ENCODE data around the gene VWDE. TPM values are rescaled to one million over a fixed set of nuclear protein-coding genes. Genes with fewer than 3 reads are reported as not detected.

Gene VWDE
- total and polyA plus RNA-seq, 10 of the 15 experiments (the other 5 are each of a cell fraction or from before 2014, with no cell fraction given), result 0.74 to 2.1 (median 1.3) TPM

- H3K27ac ChIP-seq (ENCODE audit: control insufficient read depth, insufficient read depth), result no peak overlapping the region
- TF ChIP-seq KAT2A (conservative IDR thresholded peaks at IDR 0.05; ENCODE audit: control insufficient read depth, low read depth, low read length) (no peak), ELK1 (IDR thresholded peaks at IDR 0.05; ENCODE audit: low read depth, low read length) (no peak), RUNX3 (IDR thresholded peaks at IDR 0.05; ENCODE audit: low read length) (peak; percentile 76), NR2F1 (conservative IDR thresholded peaks at IDR 0.05) (peak; percentile 43; the same call in 1 of the 2 replicates), HDGF (IDR thresholded peaks at IDR 0.05) (no peak), SPI1 (IDR thresholded peaks at IDR 0.05; ENCODE audit: borderline replicate concordance, insufficient read depth, low read depth, low read length) (peak; percentile 50; the same call in 1 of the 2 replicates), ZBTB40 (IDR thresholded peaks at IDR 0.05; ENCODE audit: borderline replicate concordance) (no peak), PKNOX1 (IDR thresholded peaks at IDR 0.05) (no peak), STAT1 (conservative IDR thresholded peaks at IDR 0.05) (no peak), JUNB (IDR thresholded peaks at IDR 0.05) (no peak)
- SMC1A ChIA-PET (ENCODE audit: uncharacterized antibody, unreplicated experiment), result no interaction called here
- RAD21 ChIA-PET (ENCODE audit: unreplicated experiment), result no interaction called here
- no peaks in the 10 kb centered on the region for H3K4me1 ChIP-seq (ENCODE audit: control insufficient read depth, insufficient read depth, low read length)
- H3K27me3 ChIP-seq (replicated peaks in 1 of 2; ENCODE audit: control insufficient read depth in 2 of 2, insufficient read depth in 2 of 2, low read length in 1 of 2), result no peaks in the 10 kb centered on the region
- DNase-seq (ENCODE audit: low read depth, low spot score) (no peak), ATAC-seq (peak; percentile 40; the same call in 1 of the 3 replicates), FAIRE-seq (no peak)
- H3K36me3 ChIP-seq (ENCODE audit: control insufficient read depth in 2 of 2, insufficient read depth in 2 of 2, low read length in 1 of 2), result no peaks in the 10 kb centered on the region
- H3K4me3 ChIP-seq, result no peak overlapping the region
- H2AFZ ChIP-seq (ENCODE audit: control insufficient read depth, low read depth, low read length), result no peak overlapping the region
- H3K79me2 ChIP-seq (ENCODE audit: control insufficient read depth, insufficient read depth, low read length), result no peaks in the 10 kb centered on the region
- CTCF ChIA-PET, result no interaction called here
- H3K9me3 ChIP-seq (replicated peaks; ENCODE audit: control insufficient read depth, insufficient read depth, low read length), result no peaks in the 10 kb centered on the region
- in situ Hi-C loops (cut with MboI), result no loop called here
- no peak overlapping the region for H3K9ac ChIP-seq (ENCODE audit: control insufficient read depth, insufficient read depth, low read length)
- POLR2A ChIA-PET, result no interaction called here
- H3K4me2 ChIP-seq (ENCODE audit: control insufficient read depth, insufficient read depth), result no peak overlapping the region
- intact Hi-C loops (cut with micrococcal nuclease; ENCODE audit: unreplicated experiment), result no loop called here
- BruUV-seq (replicated peaks), result no TSS peak
- H4K20me1 ChIP-seq (ENCODE audit: control insufficient read depth, insufficient read depth), result no peaks in the 10 kb centered on the region
Observed at GRCh38 chr7:12314199-12314598, 89.5 kb downstream of the VWDE start.

Data from GM12878 (cell line).